HEK293 (cell line): ENCODE results near the gene CFAP53.

Experiments
- CTCF ChIA-PET: fragments of 350-600 bp; formaldehyde crosslinking; extraction: SDS; loops from one replicate; lab custom pipeline; 2021; ENCODE audit warnings: antibody characterized with exemption; lab: Yijun Ruan, JAX
- POLR2A ChIA-PET: fragments of 300-600 bp; formaldehyde crosslinking; extraction: SDS; loops from one replicate; lab custom pipeline; 2020; ENCODE audit warnings: antibody characterized with exemption, inconsistent platforms; lab: Yijun Ruan, JAX
- H3K27ac ChIP-seq: fragments of 200-500 bp; sonication (Bioruptor generic); 2 replicates; pipeline ENCODE4 v1.5.1; 2014; ENCODE audit warnings: low read depth, low read length, control low read depth, inconsistent platforms; ENCODE audit errors: extremely low read depth
- H3K36me3 ChIP-seq, 2 experiments: fragments of 200-500 bp in 1 of 2; sonication (Bioruptor generic) in 1 of 2; 1 replicate in 1 of 2; 2 replicates in 1 of 2; pipeline ENCODE4 v1.5.1; 2014 to 2017; ENCODE audit warnings: inconsistent platforms in 2 of 2, low read length in 2 of 2; ENCODE audit not compliant: control insufficient read depth in 2 of 2, insufficient read depth in 1 of 2
- H3K4me1 ChIP-seq: fragments of 200-500 bp; sonication (Bioruptor generic); 2 replicates; pipeline ENCODE4 v1.5.1; 2014; ENCODE audit warnings: mild to moderate bottlenecking, low read length, inconsistent platforms; ENCODE audit not compliant: control insufficient read depth, insufficient read depth
- H3K4me3 ChIP-seq: 2 replicates; pipeline ENCODE4 v1.5.1; 2011; ENCODE audit warnings: low read depth, mild to moderate bottlenecking, control low read depth, low read length, moderate library complexity
- H3K9me3 ChIP-seq: fragments of 200-500 bp; sonication (Bioruptor generic); 2 replicates; pipeline ENCODE4 v1.5.1; 2014; ENCODE audit warnings: low read depth, low read length, inconsistent platforms; ENCODE audit not compliant: control insufficient read depth, insufficient read depth
- KLF16 ChIP-seq: fragments of 450-650 bp; formaldehyde crosslinking; IDR thresholded peaks from 2 replicates; pipeline ENCODE4 v1.5.1; 2017; ENCODE audit warnings: missing biosample characterization, missing genetic modification characterization
- MYNN ChIP-seq: fragments of 450-650 bp; formaldehyde crosslinking; IDR thresholded peaks from 2 replicates; pipeline ENCODE4 v1.5.1; 2016; ENCODE audit warnings: missing biosample characterization, missing genetic modification characterization, borderline replicate concordance
- PRDM1 ChIP-seq: fragments of 450-650 bp; formaldehyde crosslinking; IDR thresholded peaks from 2 replicates; pipeline ENCODE4; 2016; ENCODE audit warnings: missing biosample characterization, missing genetic modification characterization
- SCRT2 ChIP-seq: fragments of 450-650 bp; formaldehyde crosslinking; IDR thresholded peaks from 2 replicates; pipeline ENCODE4 v1.5.1; 2016; ENCODE audit warnings: missing biosample characterization, missing genetic modification characterization
- ZBTB10 ChIP-seq: fragments of 450-650 bp; formaldehyde crosslinking; IDR thresholded peaks from 2 replicates; pipeline ENCODE4 v1.5.1; 2016; ENCODE audit warnings: missing biosample characterization, missing genetic modification characterization
- ZFP41 ChIP-seq: fragments of 450-650 bp; formaldehyde crosslinking; IDR thresholded peaks from 2 replicates; pipeline ENCODE4 v1.5.1; 2016; ENCODE audit warnings: missing biosample characterization, missing genetic modification characterization, borderline replicate concordance
- ZFP69B ChIP-seq: fragments of 450-650 bp; formaldehyde crosslinking; IDR thresholded peaks from 2 replicates; pipeline ENCODE4 v1.5.1; 2016; ENCODE audit warnings: missing biosample characterization, missing genetic modification characterization
- ZNF16 ChIP-seq: fragments of 450-650 bp; formaldehyde crosslinking; IDR thresholded peaks from 2 replicates; pipeline ENCODE4 v1.5.1; 2016; ENCODE audit warnings: low read depth, missing biosample characterization, missing genetic modification characterization
- ZNF2 ChIP-seq: fragments of 450-650 bp; formaldehyde crosslinking; IDR thresholded peaks from 2 replicates; pipeline ENCODE4 v1.5.1; 2016; ENCODE audit warnings: missing biosample characterization, missing genetic modification characterization
- ZNF423 ChIP-seq: fragments of 450-650 bp; formaldehyde crosslinking; IDR thresholded peaks from 2 replicates; pipeline ENCODE4 v1.5.1; 2016; ENCODE audit warnings: missing biosample characterization, missing genetic modification characterization
- ZNF426 ChIP-seq: fragments of 450-650 bp; formaldehyde crosslinking; IDR thresholded peaks from 2 replicates; pipeline ENCODE4 v1.5.1; 2017; ENCODE audit warnings: missing biosample characterization, missing genetic modification characterization, mild to moderate bottlenecking, inconsistent platforms, moderate library complexity
- ZNF449 ChIP-seq: fragments of 450-650 bp; formaldehyde crosslinking; IDR thresholded peaks from 2 replicates; pipeline ENCODE4 v1.5.1; 2017; ENCODE audit warnings: missing biosample characterization, mild to moderate bottlenecking, missing genetic modification characterization, moderate library complexity
- ZNF580 ChIP-seq: fragments of 450-650 bp; formaldehyde crosslinking; IDR thresholded peaks from 2 replicates; pipeline ENCODE4 v1.5.1; 2016; ENCODE audit warnings: missing biosample characterization, missing genetic modification characterization
- ZNF600 ChIP-seq: fragments of 450-650 bp; formaldehyde crosslinking; IDR thresholded peaks from 2 replicates; pipeline ENCODE4 v1.5.1; 2016; ENCODE audit warnings: missing biosample characterization, missing genetic modification characterization
- ZNF670 ChIP-seq: fragments of 450-650 bp; formaldehyde crosslinking; IDR thresholded peaks from 2 replicates; pipeline ENCODE4 v1.5.1; 2016; ENCODE audit warnings: missing biosample characterization, missing genetic modification characterization, low read depth
- ZNF776 ChIP-seq: fragments of 450-650 bp; formaldehyde crosslinking; IDR thresholded peaks from 2 replicates; pipeline ENCODE4 v1.5.0; 2017; ENCODE audit warnings: missing biosample characterization, missing genetic modification characterization, borderline replicate concordance
- ZNF785 ChIP-seq: fragments of 450-650 bp; formaldehyde crosslinking; IDR thresholded peaks from 2 replicates; pipeline ENCODE4 v1.5.1; 2016; ENCODE audit warnings: missing biosample characterization, missing genetic modification characterization
- ZNF830 ChIP-seq: fragments of 450-650 bp; IDR thresholded peaks from 2 replicates; pipeline ENCODE4 v1.5.0; 2018; ENCODE audit warnings: missing biosample characterization, missing genetic modification characterization, low read depth, mild to moderate bottlenecking, moderate library complexity
- ZNF843 ChIP-seq: fragments of 450-650 bp; formaldehyde crosslinking; IDR thresholded peaks from 2 replicates; pipeline ENCODE4 v1.5.1; 2016; ENCODE audit warnings: missing biosample characterization, missing genetic modification characterization

The CFAP53 gene

GRCh38 chr18:50280707-50281294 is 14.5 kb upstream of the CFAP53 start (continued):
- TF ChIP-seq ZBTB10 (tag by site-specific recombination) = no peak; the same call in 1 of the 2 replicates
- TF ChIP-seq, all 188 proteins: peak for 15

GRCh38 chr18:50279752-50280151 is 13.5 kb upstream of the CFAP53 start:
- ChIA-PET POLR2A (no interaction called here), CTCF (interaction anchor here (1.1 kb wide), 1 partner anchor 13 kb away, joined by 3 read pairs; the partner anchor contains the start of gene CFAP53)
- Histone ChIP-seq H3K27ac (no peak overlapping the region), H3K36me3 (peaks cover 35 to 75% of the 10 kb centered on the region in 2 experiments), H3K4me1 (peaks cover 6% of the 10 kb centered on the region; the same call in 1 of the 2 replicates), H3K4me3 (no peak overlapping the region), H3K9me3 (no peaks in the 10 kb centered on the region)
- TF ChIP-seq ZNF2 (tag by site-specific recombination) (no peak), SCRT2 (tag by site-specific recombination) (0 out of 2 replicates have a peak, but pooled peaks have one; percentile 35), ZNF670 (tag by site-specific recombination) (no peak), ZNF785 (tag by site-specific recombination) (no peak)

- Histone ChIP-seq H3K4me1 (peaks cover 6% of the 10 kb centered on the region; the same call in 1 of the 2 replicates), H3K36me3 (peaks cover 33 to 75% of the 10 kb centered on the region in 2 experiments), H3K27ac (no peak overlapping the region), H3K4me3 (no peak overlapping the region), H3K9me3 (no peaks in the 10 kb centered on the region)
- POLR2A ChIA-PET = no interaction called here
- no peak for TF ChIP-seq ZNF449 (tag by site-specific recombination)
- no peak for TF ChIP-seq ZFP41 (tag by site-specific recombination)
- TF ChIP-seq ZNF423 (tag by site-specific recombination) = no peak
- peak; percentile 83 for TF ChIP-seq ZNF600 (tag by site-specific recombination)
- TF ChIP-seq ZNF2 (tag by site-specific recombination) = no peak
- CTCF ChIA-PET = no interaction called here
Observed at GRCh38 chr18:50277942-50278341, 11.6 kb upstream of the CFAP53 start.

- Histone ChIP-seq H3K27ac (no peak overlapping the region), H3K4me3 (no peak overlapping the region), H3K9me3 (no peaks in the 10 kb centered on the region), H3K4me1 (peaks cover 2% of the 10 kb centered on the region; the same call in 1 of the 2 replicates), H3K36me3 (peaks cover 38 to 80% of the 10 kb centered on the region in 2 experiments)
- POLR2A ChIA-PET = no interaction called here
- CTCF ChIA-PET = interaction anchor here (0.7 kb wide), 1 partner anchor 427 kb away, joined by 3 read pairs; no protein-coding TSS in a partner anchor
- no peak for TF ChIP-seq ZNF16 (tag by site-specific recombination)
- no peak for TF ChIP-seq ZNF830 (tag by site-specific recombination)
- TF ChIP-seq ZNF776 (tag by site-specific recombination) = no peak
- TF ChIP-seq ZBTB10 (tag by site-specific recombination) = no peak
- no peak for TF ChIP-seq PRDM1 (tag by site-specific recombination)
- TF ChIP-seq ZNF426 (tag by site-specific recombination) = no peak
- no peak for TF ChIP-seq ZNF843
- no peak for TF ChIP-seq KLF16 (tag by site-specific recombination)
- TF ChIP-seq ZFP69B (tag by site-specific recombination) = no peak
- no peak for TF ChIP-seq ZNF580 (tag by site-specific recombination)
- TF ChIP-seq MYNN = no peak
- TF ChIP-seq ZNF2 (tag by site-specific recombination) = no peak
Observed at GRCh38 chr18:50276452-50276851, 10.2 kb upstream of the CFAP53 start.
